GM20000 (cell line): ENCODE data around the gene SLC2A9.

Experiments
- DNase-seq: peaks from one replicate; pipeline ENCODE4 v3.0.0; 2012; ENCODE audit warnings: low spot score
- CTCF ChIP-seq: IDR thresholded peaks from 2 replicates; pipeline ENCODE4 v1.5.1; 2012; ENCODE audit warnings: mild to moderate bottlenecking, control low read depth; ENCODE audit errors: extremely low read depth, missing control alignments

SLC2A9 gene

GRCh38 chr4:10040049-10040892 lies 19.0 kb upstream of the SLC2A9 start:
- no peak for DNase-seq
- TF ChIP-seq CTCF = no peak

GRCh38 chr4:10036807-10037342 lies 15.6 kb upstream of the SLC2A9 start:
- TF ChIP-seq CTCF = no peak
- no peak for DNase-seq

- no peak for TF ChIP-seq CTCF
Observed at GRCh38 chr4:10035130-10035529, 13.8 kb upstream of the SLC2A9 start.

GRCh38 chr4:10034612-10035104 lies 13.4 kb upstream of the SLC2A9 start:
- no peak for TF ChIP-seq CTCF
- DNase-seq = no peak

More at GRCh38 chr4:10035130-10035529, 13.8 kb upstream of the SLC2A9 start:
- no peak for DNase-seq

- TF ChIP-seq CTCF = no peak
- DNase-seq = no peak
Observed at GRCh38 chr4:10034136-10034535, 12.8 kb upstream of the SLC2A9 start.

GRCh38 chr4:10033191-10033881 lies 12.0 kb upstream of the SLC2A9 start:
- no peak for TF ChIP-seq CTCF
- no peak for DNase-seq

GRCh38 chr4:10032625-10033024 lies 11.3 kb upstream of the SLC2A9 start:
- no peak for TF ChIP-seq CTCF
- DNase-seq = no peak
